Measurements from ENCODE around the gene ANO1. TPM values are rescaled to one million over a fixed set of nuclear protein-coding genes. Genes with fewer than 3 reads are reported as not detected.

Gene ANO1
- total and polyA plus RNA-seq, 2 of the 8 experiments (the other 6 are each of a cell fraction or from before 2014, with no cell fraction given): 4.7 to 5.0 TPM

GRCh38 chr11:70210530-70210929 is 132.4 kb downstream of the ANO1 start:
- Histone ChIP-seq H3K79me2 (ENCODE audit: control insufficient read depth in 1 of 2, insufficient read depth in 2 of 2, low read length in 2 of 2) (peaks cover 0 to 16% of the 10 kb centered on the region in 2 experiments; a peak in 3 of 4 replicates), H3K27me3 (replicated peaks in 1 of 4; ENCODE audit: control insufficient read depth in 3 of 4, extremely low read depth in 1 of 4, insufficient read depth in 3 of 4, low read length in 3 of 4) (no peaks in the 10 kb centered on the region), H2BK15ac (ENCODE audit: low read length) (no peak overlapping the region), H3K27ac (ENCODE audit: low read depth, low read length) (no peak overlapping the region), H3K14ac (ENCODE audit: insufficient read length) (no peak overlapping the region), H3K23me2 (ENCODE audit: low read depth, low read length) (no peaks in the 10 kb centered on the region), H3K4me1 (replicated peaks in 1 of 4; ENCODE audit: control insufficient read depth in 3 of 4, insufficient read depth in 4 of 4, low read length in 3 of 4) (peaks cover 0 to 18% (median 3%) of the 10 kb centered on the region in 4 experiments; a peak in 4 of 7 replicates), H3K36me3 (ENCODE audit: control insufficient read depth in 2 of 4, insufficient read depth in 4 of 4, low read length in 3 of 4) (peaks cover 6 to 21% (median 13%) of the 10 kb centered on the region in 4 experiments), H3K23ac (ENCODE audit: insufficient read length) (no peak overlapping the region), H3K9me3 (ENCODE audit: insufficient read depth in 2 of 2, low read depth in 1 of 2, low read length in 1 of 2) (no peaks in the 10 kb centered on the region), H3K79me1 (ENCODE audit: low read depth, low read length) (peaks cover 4% of the 10 kb centered on the region; the same call in 1 of the 2 replicates), H2BK20ac (ENCODE audit: low read length) (no peak overlapping the region), H4K5ac (ENCODE audit: insufficient read length, low read depth, low read length) (no peak overlapping the region), H4K91ac (replicated peaks; ENCODE audit: insufficient read length, low read length) (no peak overlapping the region), H3K18ac (ENCODE audit: extremely low read depth, low read length) (no peak overlapping the region), H2BK120ac (replicated peaks; ENCODE audit: low read depth, low read length) (no peak overlapping the region), H3K4me3 (ENCODE audit: extremely low read depth in 1 of 4, insufficient read depth in 2 of 4, low read depth in 3 of 4, low read length in 4 of 4) (no peak overlapping the region), H2BK12ac (ENCODE audit: low read depth, low read length) (0 out of 2 replicates have a peak overlapping the region, but pooled peaks have one; percentile 70), H4K20me1 (replicated peaks in 1 of 2; ENCODE audit: control insufficient read depth in 1 of 2, insufficient read depth in 2 of 2, low read length in 2 of 2) (peaks cover 9 to 19% of the 10 kb centered on the region in 2 experiments), H2BK5ac (ENCODE audit: low read depth, low read length) (no peak overlapping the region), H2AFZ (ENCODE audit: low read length) (no peak overlapping the region), H3K56ac (replicated peaks; ENCODE audit: insufficient read length, low read depth, low read length) (no peak overlapping the region), H4K8ac (ENCODE audit: extremely low read depth, insufficient read depth, low read length) (no peak overlapping the region), H2AK5ac (ENCODE audit: low read depth, low read length) (no peak overlapping the region), H3K9ac (replicated peaks in 1 of 4; ENCODE audit: extremely low read depth in 1 of 4, low read depth in 3 of 4, low read length in 3 of 4) (no peak overlapping the region), H3K4me2 (ENCODE audit: insufficient read depth in 1 of 2, low read depth in 2 of 2, low read length in 2 of 2) (no peak overlapping the region), H3K4ac (replicated peaks; ENCODE audit: insufficient read length, low read depth, low read length) (no peak overlapping the region)
- no peak for FAIRE-seq
- 93% methylated on average over 5 of the region's 5 CpGs; no CpG with 5 or more reads in 1 of the 2 experiments for WGBS, 2 experiments (ENCODE audit: extremely low coverage in 1 of 2, insufficient coverage in 1 of 2, insufficient read length in 1 of 2, insufficient replicate concordance in 2 of 2, low coverage in 1 of 2, low lambda C conversion rate in 2 of 2, missing lambda C conversion rate in 1 of 2)
- no peak for DNase-seq (ENCODE audit: low read depth in 1 of 2, low spot score in 2 of 2)
- CTCF ChIA-PET (ENCODE audit: partially characterized antibody): interaction anchor here (0.6 to 0.9 kb wide), 2 partner anchors 10 to 15 kb away, joined by 3 to 4 read pairs; no protein-coding TSS in a partner anchor
- POLR2A ChIA-PET (ENCODE audit: partially characterized antibody): interaction anchor here (1.2 kb wide), 1 partner anchor 15 kb away, joined by 3 read pairs; no protein-coding TSS in a partner anchor
- TF ChIP-seq TAF1 (IDR thresholded peaks at IDR 0.05; ENCODE audit: low read depth, low read length): no peak
- TF ChIP-seq FOSL1 (IDR thresholded peaks at IDR 0.05; ENCODE audit: insufficient read depth, low read depth, low read length): no peak
- no peak for TF ChIP-seq CHD2 (IDR thresholded peaks at IDR 0.05; ENCODE audit: low read length)
- no peak for TF ChIP-seq RBBP5 (IDR thresholded peaks at IDR 0.05; ENCODE audit: borderline replicate concordance, low read depth, low read length)
